RPMI8226 (cell line): ENCODE data around the gene DDX56.
A peak's percentile ranks its signal among the peaks of the same experiment; 100 is the strongest.
"Not testable (repeated sequence)": the region's sequence is repeated elsewhere in the genome, so short reads cannot be mapped to it uniquely, and the experiment has no call there.

Source experiments
- DNase-seq: peaks from one replicate; pipeline ENCODE4 v3.0.0-alpha.2; 2015

Gene DDX56, protein sequence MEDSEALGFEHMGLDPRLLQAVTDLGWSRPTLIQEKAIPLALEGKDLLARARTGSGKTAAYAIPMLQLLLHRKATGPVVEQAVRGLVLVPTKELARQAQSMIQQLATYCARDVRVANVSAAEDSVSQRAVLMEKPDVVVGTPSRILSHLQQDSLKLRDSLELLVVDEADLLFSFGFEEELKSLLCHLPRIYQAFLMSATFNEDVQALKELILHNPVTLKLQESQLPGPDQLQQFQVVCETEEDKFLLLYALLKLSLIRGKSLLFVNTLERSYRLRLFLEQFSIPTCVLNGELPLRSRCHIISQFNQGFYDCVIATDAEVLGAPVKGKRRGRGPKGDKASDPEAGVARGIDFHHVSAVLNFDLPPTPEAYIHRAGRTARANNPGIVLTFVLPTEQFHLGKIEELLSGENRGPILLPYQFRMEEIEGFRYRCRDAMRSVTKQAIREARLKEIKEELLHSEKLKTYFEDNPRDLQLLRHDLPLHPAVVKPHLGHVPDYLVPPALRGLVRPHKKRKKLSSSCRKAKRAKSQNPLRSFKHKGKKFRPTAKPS

DNA sequence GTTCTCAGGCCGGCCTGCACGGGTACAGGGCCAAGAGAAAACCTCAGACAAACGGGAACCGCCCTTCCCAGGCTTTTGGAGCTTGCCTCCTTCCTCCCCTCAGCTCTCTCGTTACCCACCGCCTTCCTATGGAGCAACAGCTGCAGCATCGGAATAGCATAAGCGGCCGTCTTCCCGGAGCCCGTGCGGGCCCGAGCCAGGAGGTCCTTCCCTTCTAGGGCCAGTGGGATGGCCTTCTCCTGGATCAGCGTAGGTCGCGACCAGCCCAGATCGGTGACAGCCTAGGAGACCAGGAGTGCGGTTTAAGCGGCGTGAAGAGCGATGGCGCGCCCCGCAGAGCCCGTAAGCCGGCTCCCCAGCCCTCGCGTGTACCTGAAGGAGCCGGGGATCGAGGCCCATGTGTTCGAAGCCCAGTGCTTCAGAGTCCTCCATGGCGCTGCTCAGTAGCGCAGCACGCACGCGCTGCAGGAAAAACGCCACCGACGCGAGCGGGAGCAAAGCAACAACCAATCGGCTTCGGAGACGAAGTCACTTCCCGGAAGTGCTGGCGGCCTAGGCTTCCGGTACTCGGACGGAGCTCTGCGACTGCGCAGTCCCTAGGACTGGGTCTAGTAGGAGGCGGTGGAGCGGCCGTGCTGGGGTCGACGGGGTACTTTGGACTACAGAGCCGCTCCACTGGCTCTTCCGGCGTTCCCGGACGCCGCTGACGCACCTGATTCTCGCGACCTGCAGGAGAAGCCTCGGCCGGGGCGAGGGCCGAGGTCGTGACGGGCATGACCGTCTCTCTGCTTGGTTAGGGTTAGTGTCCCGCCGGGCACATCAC lies at the start of gene DDX56:
Gene DDX56, minus strand, starts transcription at position 445 of the 823 bp plus-strand sequence. Its CDS starts 13 bp downstream, at position 432.
- peak; percentile 99 for DNase-seq

DNA sequence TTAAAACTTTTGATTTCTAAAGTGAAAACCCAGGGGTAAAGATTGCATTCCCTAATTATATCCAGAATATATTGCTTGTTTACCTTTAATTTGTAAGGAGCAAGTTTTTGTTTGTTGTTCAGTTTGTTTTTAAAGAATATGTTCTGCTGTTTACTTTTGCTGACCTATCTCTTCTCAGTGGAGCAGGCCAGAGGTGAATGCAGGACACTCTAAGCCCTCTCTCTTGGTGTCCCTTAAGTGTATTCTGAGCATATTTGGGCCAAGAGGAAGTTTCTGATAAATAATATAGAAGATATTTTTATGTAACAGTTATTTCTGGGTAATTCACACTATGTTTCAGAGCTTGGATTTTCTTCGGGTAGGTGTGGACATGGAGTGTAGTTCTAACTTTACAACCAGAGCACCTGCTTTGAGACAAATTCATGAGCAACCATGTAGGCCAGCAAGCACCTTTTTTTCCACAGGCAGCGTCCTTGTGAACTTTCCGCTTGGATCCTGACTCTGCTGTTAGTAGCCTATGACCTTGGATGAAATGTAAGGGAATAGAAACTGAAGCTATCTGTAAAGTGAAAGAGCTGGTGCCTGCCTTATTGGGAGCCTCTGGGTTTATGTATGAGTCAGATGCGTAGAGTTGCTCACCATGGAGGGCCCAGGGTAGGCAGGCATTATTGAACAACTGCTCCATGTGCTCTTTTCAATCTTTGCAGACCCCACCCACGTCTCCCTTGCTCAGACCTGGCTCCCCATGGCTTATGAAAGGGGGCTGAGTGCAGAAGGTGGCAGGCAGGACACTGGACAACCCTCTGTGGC lies 48.8 kb upstream of the DDX56 start:
- DNase-seq, result peak; percentile 61

DNA sequence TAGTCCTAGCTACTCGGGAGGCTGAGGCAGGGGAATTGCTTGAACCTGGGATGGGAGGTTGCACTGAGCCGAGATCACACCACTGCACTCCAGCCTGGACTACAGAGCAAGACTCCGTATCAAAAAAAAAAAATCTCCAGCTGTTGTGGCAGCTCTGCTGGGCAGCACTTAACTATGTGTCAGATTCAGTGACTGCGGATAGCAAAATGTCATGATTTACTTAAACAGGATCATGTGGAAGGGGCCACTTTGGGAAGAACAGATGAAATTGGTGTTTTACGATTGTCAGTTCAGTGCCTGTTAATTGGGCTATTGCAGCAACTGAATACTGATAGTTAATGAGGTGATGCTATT lies 48.0 kb upstream of the DDX56 start:
- no peak for DNase-seq

DNA sequence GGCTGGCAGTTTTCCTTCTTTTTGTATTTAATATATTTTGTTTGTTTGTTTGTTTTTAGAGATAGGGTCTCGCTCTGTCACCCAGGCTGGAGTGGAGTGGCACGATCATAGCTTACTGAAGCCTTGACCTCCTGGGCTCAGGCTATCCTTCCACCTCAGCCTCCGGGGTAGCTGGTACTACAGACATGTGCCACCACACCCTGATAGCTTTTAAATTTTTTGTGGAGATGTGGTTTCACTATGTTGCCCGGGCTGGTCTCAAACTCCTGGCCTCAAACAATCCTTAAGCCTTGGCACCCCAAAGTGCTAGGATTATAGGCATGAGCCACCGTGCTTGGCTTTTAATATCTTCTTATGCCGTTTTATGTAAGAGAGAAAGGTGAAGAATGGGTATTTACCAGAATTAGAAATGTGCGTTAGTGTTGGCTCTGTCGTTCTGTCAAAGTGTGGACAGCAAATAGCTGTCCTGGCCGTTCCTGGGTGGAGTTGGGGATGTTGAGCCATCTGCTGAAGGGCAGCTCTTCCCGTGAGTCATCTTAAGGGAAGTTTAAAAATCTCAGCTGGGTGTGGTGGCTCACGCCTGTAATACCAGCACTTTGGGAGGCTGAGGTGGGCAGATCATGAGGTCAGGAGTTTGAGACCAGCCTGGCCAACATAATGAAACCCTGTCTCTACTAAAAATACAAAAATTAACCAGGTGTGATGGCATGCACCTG lies 47.5 kb upstream of the DDX56 start:
- DNase-seq, result no peak

DNA sequence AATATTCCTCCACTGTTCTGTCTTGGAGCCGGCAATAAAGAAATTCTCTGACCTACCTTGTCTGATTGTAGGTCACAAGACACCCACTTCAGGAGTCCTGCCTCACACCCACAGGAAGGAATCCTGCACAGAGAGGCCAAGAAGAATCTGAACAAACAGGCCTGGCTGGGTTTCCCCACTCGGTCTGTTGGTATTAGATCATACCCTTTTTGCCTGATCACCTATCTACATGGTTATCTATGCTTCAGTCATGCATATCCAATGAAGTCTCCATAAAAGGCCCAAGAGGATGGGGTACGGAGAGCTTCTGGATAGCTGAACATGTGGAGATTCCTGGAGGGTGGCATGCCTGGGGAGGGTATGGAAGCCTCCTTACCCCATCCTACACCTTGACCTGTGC lies 45.0 kb upstream of the DDX56 start:
- no peak for DNase-seq

DNA sequence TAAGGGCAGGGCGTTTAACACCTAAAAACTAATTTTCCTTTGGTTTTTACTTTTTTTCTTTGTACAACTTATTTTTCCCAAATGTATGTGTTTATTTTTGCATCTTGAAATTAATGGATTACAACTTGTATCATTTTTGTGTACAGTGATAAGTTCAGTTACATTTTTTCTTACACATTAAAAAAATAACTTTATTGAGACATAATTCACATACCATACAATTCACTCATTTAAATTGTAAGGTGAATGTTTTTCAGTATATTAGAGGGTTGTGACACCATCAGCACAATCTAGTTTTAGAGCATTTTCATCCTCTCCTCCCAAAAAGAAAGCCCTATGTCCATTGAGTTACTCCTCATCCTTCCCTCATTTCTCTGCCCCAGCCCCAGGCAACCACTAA lies 44.3 kb upstream of the DDX56 start:
- DNase-seq, result no peak

DNA sequence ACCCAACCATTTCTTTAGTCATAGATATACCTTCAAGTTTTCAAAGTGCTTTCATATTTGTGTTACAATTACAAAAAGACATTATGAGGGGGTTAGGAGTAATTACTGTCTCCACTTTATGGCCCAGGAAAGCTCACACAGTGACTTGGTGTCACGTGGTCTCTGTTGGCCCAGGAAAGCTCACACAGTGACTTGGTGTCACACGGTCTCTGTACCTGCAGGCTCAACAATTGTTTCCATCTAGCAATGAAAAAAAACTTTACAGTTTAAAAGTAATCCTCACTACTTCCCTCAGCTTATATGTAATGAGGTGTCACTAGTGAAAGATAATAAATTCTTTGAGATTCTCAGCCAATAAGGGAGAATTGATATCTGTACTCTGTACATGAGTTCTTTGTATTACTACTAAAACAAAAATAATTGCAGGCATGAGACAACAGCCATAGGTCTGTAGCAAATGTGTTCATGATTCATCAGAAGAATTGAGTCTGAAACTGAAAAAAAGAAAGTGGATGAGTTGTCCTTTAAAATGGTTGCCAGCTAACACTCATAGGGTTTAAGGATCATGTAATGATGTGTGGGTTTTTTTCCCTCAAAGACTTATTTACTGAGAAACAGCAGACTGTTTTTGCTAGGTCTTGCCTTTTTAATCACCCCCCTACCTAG lies 43.6 kb upstream of the DDX56 start:
- DNase-seq, result no peak

DNA sequence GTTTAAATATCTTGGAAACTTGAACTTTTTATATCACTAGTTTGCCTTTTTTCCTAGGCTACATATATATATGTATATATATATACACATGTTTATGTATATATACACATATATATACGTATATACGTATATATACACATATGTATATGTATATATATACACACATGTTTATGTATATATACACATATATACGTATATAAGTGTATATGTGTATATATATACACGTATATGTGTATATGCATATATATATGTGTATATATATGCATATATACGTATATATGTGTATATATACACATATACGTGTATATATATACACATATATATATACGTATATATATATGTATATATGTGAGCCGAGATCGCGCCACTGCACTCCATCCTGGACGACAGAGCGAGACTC lies 42.8 kb upstream of the DDX56 start:
- no peak for DNase-seq

DNA sequence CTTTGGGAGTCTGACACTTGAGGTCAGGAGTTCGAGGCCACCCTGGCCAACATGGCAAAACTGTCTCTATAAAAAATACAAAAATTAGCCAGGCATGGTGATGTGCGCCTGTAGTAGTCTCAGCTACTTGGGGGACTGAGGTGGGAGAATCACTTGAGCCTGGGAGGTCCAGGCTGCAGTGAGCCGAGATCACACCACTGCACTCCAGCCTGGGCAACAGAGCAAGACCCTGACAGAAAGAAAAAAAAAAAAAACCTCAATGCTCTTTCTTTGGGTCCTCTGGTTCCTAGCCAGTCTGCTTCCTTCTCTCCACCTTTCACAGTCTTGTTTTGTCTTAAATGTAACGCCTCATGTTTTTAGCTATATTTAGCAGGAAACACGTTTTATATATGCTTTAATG lies 42.1 kb upstream of the DDX56 start:
- DNase-seq, result no peak

DNA sequence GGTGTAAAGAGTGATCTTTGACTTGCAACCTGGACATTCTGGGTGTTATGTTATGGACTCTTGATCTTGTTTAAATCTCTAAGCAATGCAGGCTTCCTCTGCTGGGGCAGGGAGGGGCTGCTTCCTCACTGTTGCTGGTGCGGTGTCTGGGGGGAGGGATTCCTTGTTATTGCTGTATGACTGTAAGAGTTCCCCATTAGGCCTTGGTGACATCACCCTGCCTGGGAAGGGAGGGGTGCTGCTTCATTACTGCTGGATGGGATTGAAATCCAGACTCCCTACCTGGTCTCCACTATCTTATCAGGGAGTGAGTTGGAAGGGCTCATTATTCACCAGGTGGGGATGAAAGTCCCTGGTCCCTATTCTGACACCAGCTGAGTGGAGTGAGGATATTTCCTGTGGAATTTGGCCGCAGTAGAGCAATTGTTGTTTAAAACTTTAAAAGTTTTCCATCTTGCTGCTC lies 41.5 kb upstream of the DDX56 start:
- no peak for DNase-seq

DNA sequence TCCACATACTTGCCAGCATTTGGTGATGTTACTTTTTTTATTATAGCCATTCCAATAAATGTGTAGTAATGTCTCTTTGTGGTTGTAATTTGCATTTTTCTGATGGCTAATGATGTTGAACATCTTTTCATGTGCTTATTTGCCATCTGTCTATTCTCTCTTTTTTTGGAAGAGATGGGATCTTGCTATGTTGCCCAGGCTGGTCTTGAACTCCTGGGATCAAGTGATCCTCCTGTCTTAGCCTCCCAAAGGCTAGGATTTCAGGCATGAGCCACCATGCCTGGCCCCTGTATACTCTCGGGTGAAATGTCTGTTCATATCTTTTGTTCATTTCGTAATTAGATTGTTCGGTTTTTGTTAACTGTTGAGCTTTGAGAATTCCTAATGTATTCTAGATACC lies 36.1 kb upstream of the DDX56 start:
- DNase-seq, result no peak

DNA sequence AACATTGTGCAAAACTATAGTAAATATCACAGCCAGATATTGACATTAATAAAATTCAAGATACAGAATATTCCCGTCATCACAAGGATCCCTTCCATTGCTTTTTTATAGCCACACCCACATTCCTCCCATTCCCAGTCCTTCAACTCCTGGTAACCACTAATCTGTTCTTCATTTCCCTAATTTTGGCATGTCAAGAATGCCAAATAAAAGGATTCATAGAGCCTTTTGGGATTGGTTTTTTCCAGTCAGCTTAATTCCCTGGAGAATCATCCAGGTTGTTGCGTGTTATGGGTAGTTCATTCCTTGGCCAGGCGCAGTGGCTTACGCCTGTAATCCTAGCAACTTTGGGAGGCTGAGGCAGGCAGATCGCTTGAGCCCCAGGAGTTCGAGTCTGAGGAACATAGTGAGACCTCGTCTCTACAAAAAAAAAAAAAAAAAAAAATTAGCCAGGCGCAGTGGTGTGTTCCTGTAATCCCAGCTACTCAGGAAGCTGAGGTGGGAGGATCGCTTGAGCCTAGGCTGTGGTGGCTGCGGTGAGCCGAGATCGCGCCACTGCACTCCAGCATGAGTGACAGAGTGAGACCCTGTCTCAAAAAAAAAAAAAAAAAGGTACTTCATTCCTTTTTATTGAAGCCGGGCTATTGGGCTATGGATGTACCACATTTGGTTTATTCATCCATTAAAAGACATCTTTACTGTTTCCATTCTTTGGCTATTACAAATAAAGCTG lies 35.4 kb upstream of the DDX56 start:
- no peak for DNase-seq

DNA sequence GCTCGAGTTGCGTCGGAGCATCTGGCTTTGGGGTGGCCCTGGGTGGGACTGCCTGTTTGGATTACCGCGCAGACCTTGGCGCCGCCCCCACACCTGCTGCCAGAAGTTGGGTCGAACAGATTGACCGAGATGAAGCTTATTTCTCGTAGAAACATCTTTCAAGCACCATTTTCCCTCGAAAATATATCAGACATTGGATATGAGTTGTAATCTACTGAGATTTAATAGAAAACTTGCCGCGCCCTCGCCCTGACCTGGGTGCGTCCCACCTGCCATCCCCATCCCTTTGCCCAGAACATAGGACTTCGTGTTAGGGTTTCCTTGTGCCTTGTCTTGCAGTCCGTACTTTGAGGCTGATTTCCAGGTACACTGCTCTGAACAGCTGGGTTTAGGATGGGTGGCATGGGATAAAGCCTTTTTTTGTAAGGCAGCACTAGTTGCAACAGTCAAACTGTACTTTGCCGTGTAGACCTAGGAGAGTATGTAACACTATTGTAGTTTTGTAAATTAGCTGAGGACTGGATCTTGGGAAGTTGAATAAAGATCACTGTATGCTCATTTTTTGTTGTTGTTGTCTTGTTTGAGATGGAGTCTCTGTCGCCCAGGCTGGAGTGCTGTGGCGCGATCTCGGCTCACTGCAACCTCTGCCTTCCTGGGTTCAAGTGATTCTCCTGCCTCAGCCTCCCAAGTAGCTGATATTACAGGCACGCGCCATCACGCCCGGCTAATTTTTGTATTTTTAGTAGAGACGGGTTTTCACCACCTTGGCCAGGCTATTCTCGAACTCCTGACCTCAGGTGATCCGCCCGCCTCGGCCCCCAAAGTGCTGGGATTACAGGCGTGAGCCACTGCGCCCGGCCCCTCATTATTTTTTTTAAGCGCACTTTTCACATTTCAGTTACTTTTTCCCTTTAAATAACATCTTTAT lies 33.7 kb upstream of the DDX56 start:
- no peak for DNase-seq

DNA sequence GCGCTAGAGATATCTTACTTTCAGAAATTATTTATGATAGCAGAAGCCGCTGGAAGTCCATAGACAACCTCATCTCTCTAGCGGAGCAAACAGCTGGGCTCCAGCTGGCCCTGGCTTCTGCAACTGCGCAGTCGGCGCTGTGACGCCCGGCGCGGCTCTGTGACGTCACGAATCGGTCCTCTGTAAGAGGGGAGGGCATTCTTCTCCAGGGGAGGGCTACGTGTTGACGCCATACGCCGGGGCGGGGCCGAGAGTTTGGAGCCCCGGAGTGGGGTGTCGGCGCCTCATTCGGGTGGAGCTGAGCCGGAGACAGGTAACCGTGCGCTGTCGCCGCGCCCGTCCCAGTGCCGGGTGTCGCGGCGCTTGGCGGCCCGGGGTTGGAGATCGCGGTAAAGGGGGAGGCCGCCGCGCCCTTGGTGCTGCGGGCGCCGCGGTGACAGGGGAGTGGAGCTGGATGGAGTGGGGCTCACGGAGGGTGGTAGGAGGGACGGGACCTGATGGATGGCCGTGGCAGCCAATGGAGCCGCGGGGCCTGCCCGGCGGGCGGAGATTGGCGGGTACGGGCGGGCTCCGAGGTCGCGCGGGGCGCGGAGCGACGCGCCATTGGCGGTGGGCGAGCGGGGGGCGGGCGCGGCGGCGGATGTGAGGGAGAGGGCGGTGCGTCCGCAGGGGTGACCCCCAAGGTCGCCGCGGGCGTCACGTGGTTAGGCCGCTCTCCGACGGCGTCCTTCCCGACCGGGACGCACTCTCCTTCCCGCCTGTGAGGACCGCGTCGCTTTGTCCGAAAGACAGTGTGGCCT lies 32.8 kb upstream of the DDX56 start, which contains the start of gene OGDH:
Gene OGDH, plus strand, starts transcription at position 287 of the 800 bp plus-strand sequence. CDS start 17,717 bp downstream, outside the sequence.
- DNase-seq, result peak; percentile 100

DNA sequence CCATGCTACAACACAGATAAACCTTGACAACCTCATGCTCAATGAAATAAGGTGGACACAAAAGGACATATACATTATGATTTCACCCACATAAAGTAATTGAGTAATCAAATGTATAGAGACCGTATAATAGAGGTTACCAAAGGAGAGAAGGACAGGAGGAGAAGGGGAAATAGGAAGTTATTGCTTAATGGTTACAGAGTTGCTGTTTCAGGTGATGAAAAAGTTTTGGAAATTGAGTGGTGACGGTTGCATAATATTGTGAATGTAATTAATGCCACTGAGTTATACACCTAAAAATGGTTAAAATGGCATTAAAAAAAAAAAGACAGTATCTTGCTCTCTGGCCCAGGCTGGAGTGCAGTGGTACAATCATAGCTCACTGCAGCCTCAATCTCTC lies 31.2 kb upstream of the DDX56 start:
- DNase-seq, result no peak

DNA sequence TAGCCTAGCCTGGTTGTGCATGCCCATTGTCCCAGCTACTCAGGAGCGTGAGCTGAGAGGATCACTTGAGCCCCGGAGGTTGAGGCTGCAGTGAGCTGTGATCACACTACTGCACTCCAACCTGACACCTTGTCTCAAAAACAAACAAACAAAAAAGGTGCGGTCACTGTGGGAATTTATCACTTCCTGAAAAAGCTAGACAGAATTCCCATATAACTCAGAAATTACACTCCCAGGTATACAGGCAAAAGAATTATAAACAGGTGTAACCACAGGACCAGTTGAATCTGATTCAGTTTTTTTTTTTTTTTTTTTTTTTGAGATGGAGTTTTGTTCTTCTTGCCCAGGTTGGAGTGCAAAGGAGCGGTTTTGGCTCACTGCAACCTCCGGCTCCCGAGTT lies 29.5 kb upstream of the DDX56 start:
- no peak for DNase-seq

DNA sequence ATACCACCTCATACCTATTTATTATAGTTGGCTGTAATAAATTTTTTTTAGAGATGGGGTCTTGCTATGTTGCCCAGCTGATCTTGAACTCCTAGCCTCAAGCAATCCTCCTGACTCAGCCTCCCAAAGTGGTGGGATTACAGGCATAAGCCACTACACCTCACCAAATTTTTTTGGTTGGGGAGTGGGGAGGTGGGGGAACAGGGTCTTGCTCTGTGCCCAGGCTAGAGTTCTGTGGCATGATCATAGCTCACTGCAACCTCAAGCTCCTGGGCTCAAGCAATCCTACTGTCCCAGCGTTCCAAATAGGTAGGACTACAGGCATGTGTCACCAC lies 28.8 kb upstream of the DDX56 start:
- no peak for DNase-seq

DNA sequence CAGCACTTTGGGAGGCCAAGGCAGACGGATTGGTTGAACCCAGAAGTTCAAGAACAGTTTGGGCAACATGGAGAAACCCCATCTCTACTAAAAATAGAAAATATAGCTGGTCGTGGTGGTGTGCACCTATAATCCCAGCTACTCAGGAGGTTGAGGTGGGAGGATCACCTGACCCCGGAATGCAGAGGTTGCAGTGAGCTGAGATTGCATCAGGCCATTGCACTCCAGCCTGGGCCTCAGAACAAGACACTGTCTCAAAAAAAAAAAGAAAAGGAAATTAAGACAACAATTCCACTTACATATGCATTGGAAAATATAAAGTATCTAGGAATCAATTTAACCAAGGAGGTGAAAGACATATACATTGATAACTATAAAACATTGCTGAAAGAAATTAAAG lies 25.5 kb upstream of the DDX56 start:
- no peak for DNase-seq

DNA sequence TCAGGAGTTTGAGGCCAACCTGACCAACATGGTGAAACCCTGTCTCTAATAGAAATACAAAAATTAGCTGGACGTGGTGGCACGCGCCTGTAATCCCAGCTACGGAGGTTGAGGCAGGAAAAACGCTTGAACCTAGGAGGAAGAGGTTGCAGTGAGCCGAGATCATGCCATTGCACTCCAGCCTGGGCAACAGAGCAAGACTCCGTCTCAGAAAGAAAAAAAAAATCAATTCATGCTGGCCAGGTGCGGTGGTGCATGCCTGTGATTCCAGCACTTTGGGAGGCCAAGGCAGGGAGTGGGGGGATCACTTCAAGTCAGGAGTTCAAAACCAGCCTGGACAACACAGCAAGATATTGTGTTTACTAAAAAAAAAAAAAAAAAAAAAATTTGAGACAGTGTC lies 23.5 kb upstream of the DDX56 start:
- not testable (repeated sequence) for DNase-seq
